Panc1 (cell line): ENCODE measurements around the gene PGA5. TPM values are rescaled to one million over a fixed set of nuclear protein-coding genes. Genes with fewer than 3 reads are reported as not detected.
"Not testable (repeated sequence)": the region's sequence is repeated elsewhere in the genome, so short reads cannot be mapped to it uniquely, and the experiment has no call there.

Source experiments
- ATAC-seq: fragments of 200-7000 bp; cut with Tn5 transposase; 2 replicates; pipeline ENCODE4 v1.9.1; 2020; ENCODE audit warnings: mild to moderate bottlenecking, moderate library complexity
- BruUV-seq: library from RNA; stranded (reverse); fragments of 400-500 nt; replicated peaks from 2 replicates; lab custom pipeline; 2021; lab: Mats Ljungman, UMichigan
- CTCF ChIA-PET: fragments of 300-600 bp; sonication (Branson Sonifier 250); formaldehyde crosslinking; loops from one replicate; lab custom pipeline; 2022; ENCODE audit warnings: antibody characterized with exemption; lab: Charles Lee
- POLR2A ChIA-PET: fragments of 300-600 bp; sonication (Branson Sonifier 250); formaldehyde crosslinking; loops from one replicate; lab custom pipeline; 2022; ENCODE audit warnings: antibody characterized with exemption; lab: Charles Lee
- DNase-seq: peaks from one replicate; pipeline ENCODE4 v3.0.0-alpha.2; 2010; ENCODE audit warnings: low read depth, low spot score
- H3K27ac ChIP-seq: 2 replicates; pipeline ENCODE4 v1.5.1; 2011; ENCODE audit warnings: mild to moderate bottlenecking, low read length, inconsistent platforms
- H3K27me3 ChIP-seq: fragments of 200-500 bp; sonication (Bioruptor generic); 2 replicates; pipeline ENCODE4 v1.6.0; 2014; ENCODE audit warnings: low read length, inconsistent platforms; ENCODE audit not compliant: control insufficient read depth, insufficient read depth
- H3K36me3 ChIP-seq: fragments of 200-500 bp; sonication (Bioruptor generic); 2 replicates; pipeline ENCODE4 v1.5.1; 2014; ENCODE audit warnings: inconsistent platforms, mild to moderate bottlenecking, low read length, moderate library complexity; ENCODE audit not compliant: control insufficient read depth, insufficient read depth
- H3K4me1 ChIP-seq: 2 replicates; pipeline ENCODE4 v1.5.1; 2011; ENCODE audit warnings: inconsistent platforms, mild to moderate bottlenecking, low read length, moderate library complexity; ENCODE audit not compliant: control insufficient read depth, insufficient read depth
- H3K4me3 ChIP-seq, 2 experiments: 2 replicates each; pipeline ENCODE4 v1.5.1; 2011 to 2012; ENCODE audit warnings: low read depth in 2 of 2, low read length in 2 of 2, mild to moderate bottlenecking in 2 of 2, inconsistent platforms in 1 of 2, moderate library complexity in 1 of 2
- H3K9me3 ChIP-seq: fragments of 200-500 bp; sonication (Bioruptor generic); 2 replicates; pipeline ENCODE4 v1.5.1; 2014; ENCODE audit warnings: low read depth, mild to moderate bottlenecking, inconsistent platforms, low read length, moderate library complexity; ENCODE audit not compliant: control insufficient read depth, insufficient read depth
- in situ Hi-C: cut with HindIII; loops from 2 replicates; pipeline ENCODE4 v1.10.0; 2016; ENCODE audit warnings: low sequenced_read_pairs, low pct_unique_long_range_greater_than_20kb
- intact Hi-C: fragments of 100-400 bp; cut with micrococcal nuclease; formaldehyde crosslinking; loops from one replicate; pipeline ENCODE4 v1.10.0; 2022; ENCODE audit not compliant: unreplicated experiment
- total RNA-seq: library from RNA; stranded (reverse); gene quantifications from one replicate; pipeline ENCODE4 v1.2.1, GENCODE V29; 2021; ENCODE audit not compliant: unreplicated experiment

The PGA5 gene
- total RNA-seq, 1 experiment from 2014 or later, result not detected

DNA sequence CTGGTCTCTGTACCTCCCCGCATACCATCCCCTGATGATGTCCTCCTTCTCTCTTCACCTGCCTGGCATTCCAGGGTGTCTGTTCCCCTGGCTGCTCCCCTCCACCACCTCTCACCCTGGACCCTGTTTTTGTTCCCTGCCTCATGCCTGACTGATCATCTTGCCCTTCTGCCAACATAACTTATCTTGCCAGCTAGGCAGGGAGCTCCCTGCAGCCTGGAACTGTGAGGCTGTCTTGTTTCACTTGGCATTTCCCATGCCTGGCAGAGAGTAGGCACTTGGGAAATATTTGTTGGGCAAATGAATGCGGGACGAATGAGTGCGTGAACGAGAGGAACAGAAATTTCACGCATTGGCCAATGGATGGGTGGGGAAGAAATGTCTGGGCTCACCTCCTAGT, 30.3 kb upstream of the PGA5 start:
- DNase-seq, in situ Hi-C loops, ATAC-seq, H3K4me3 ChIP-seq, H3K4me1 ChIP-seq, intact Hi-C loops, H3K27me3 ChIP-seq, BruUV-seq, H3K9me3 ChIP-seq, H3K36me3 ChIP-seq, H3K27ac ChIP-seq, POLR2A ChIA-PET, CTCF ChIA-PET: not testable (repeated sequence)

DNA sequence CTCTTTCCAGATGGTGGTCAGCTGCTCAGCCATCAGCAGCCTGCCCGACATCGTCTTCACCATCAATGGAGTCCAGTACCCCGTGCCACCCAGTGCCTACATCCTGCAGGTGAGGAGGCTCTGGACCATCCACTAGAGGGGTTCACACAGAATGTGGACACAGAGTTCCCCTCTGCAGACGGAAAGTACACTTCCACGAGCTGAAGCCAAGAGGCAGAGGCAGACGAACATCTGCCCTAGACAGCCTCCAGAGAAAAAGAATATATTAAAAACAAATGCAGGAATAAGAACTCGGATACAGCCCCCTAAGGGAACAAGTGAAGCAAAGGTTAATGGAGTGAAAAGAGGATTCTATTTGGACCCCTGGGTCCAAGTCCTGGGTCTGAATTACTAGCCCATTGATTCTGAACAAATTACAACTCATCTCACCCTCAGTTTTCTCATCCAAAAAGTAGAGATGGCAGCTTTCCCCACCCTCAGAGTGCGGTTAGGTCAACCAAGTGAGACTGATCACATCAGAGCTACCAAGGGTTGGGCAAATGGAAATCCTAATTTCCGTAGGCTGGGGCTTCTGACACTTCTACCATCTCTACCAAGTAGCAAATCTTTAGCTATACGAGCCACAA, 29.5 kb upstream of the PGA5 start:
- intact Hi-C loops, H3K4me3 ChIP-seq, DNase-seq, H3K27me3 ChIP-seq, POLR2A ChIA-PET, H3K36me3 ChIP-seq, H3K27ac ChIP-seq, BruUV-seq, H3K4me1 ChIP-seq, in situ Hi-C loops, H3K9me3 ChIP-seq, CTCF ChIA-PET, ATAC-seq: not testable (repeated sequence)

DNA sequence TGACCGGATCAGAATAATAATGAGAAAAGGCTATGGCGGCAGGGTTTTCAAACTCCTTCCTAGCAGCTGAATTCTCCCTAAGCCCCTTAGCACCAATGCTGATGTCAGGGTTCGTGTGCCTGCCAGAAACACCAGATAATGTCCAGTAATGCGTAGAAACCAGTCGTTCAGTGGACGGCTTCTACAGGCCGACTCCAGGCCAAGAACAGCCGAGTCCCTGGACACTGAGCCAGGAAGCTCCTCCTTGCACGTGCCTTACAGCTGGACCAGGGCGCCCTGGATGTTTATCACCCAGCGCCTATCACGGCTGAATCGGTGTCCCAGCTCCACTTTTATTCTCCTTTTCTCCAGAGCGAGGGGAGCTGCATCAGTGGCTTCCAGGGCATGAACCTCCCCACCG, 28.8 kb upstream of the PGA5 start:
- H3K27ac ChIP-seq, POLR2A ChIA-PET, H3K27me3 ChIP-seq, in situ Hi-C loops, H3K36me3 ChIP-seq, BruUV-seq, ATAC-seq, H3K4me3 ChIP-seq, DNase-seq, H3K4me1 ChIP-seq, CTCF ChIA-PET, intact Hi-C loops, H3K9me3 ChIP-seq: not testable (repeated sequence)

DNA sequence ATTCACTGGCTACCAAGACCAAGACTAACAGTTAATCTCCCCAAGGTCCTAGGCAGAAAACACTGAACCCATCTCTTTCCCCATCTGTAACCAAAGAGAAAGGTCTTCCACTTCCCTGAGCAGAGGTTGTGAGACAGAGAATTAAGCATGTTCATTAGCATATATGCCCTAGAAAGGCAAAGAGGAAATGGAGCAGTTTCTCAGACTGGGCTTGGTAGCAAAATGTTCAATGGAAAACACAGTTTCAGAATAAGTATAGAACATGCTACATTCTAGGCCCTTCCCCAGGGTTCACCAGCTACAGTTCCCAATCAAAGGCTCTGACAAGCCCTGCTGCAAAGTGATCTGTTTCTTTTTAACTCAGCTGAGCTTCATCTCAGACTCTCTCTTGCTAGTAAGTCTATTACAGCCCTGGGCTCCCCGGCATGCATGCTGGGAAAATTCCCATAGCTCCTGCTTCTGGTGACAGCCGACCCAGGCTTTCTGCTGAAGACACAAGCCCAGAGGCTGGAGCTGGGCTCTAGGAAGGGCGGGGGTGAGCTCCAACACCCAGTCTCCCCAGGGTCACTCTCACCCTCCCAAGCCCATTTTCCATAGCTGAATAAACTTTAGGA, 27.2 kb upstream of the PGA5 start:
- CTCF ChIA-PET, H3K27me3 ChIP-seq, BruUV-seq, H3K4me3 ChIP-seq, H3K4me1 ChIP-seq, H3K36me3 ChIP-seq, intact Hi-C loops, H3K9me3 ChIP-seq, DNase-seq, ATAC-seq, in situ Hi-C loops, H3K27ac ChIP-seq, POLR2A ChIA-PET: not testable (repeated sequence)

DNA sequence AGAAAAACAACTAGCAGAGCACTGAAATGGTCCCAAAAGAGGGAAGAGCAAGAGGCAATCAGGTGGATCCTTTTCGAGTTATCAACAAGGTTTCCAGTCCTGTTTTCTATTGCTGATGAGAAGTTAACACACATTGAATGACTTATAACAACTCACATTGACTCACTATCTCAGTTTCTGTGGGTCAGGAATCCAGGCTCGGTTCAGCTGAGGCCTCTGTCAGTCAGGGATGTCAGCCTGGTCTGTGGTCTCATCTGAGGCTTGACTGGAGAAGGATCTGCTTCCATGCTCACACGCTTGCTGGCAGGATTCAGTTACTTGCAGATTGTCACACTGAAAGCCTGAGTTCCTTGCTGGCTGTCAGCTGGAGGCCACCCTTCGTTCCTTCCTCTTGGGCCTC, 22.7 kb upstream of the PGA5 start:
- BruUV-seq, H3K4me1 ChIP-seq, DNase-seq, POLR2A ChIA-PET, H3K36me3 ChIP-seq, H3K4me3 ChIP-seq, CTCF ChIA-PET, H3K27me3 ChIP-seq, H3K27ac ChIP-seq, intact Hi-C loops, in situ Hi-C loops, ATAC-seq, H3K9me3 ChIP-seq: not testable (repeated sequence)

DNA sequence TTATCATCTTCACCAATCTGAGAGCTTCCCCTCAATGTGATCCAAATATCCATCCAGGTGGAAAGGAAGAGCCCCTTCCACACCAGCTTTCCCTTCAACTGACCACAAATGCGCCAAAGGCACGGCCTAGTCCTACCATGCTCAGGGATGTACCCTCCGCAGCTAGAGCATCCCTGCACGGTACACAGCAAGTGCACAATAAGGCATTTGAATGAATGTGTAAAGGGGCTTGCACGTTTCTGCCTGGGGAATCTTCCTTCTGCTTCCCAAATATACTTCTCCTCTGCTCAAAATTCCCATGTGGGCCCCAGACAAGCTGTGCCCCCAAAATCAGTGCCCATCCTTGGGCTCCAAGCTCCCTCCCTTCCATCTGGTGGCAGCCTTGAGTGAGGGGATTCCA, 22.0 kb upstream of the PGA5 start:
- H3K27ac ChIP-seq, POLR2A ChIA-PET, H3K4me3 ChIP-seq, H3K4me1 ChIP-seq, intact Hi-C loops, H3K27me3 ChIP-seq, DNase-seq, H3K36me3 ChIP-seq, ATAC-seq, H3K9me3 ChIP-seq, CTCF ChIA-PET, BruUV-seq, in situ Hi-C loops: not testable (repeated sequence)

DNA sequence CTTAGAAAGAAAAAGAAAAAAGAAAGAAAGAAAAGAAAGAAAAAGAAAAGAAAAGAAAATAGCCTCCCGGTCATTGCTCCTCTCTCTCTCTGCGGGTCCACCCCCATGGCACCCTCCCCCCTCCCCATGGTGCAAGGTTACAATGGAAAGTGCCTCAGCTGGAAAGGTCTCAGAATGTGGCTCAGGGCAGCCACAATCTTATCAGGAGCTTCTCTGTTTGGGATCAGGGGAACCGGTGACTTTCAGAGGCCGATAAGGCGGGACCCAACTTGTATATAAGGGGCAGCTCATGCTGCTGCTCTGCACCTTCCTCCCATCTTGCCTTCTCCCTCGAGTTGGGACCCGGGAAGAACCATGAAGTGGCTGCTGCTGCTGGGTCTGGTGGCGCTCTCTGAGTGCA, 18.9 kb upstream of the PGA5 start, which contains the start of gene PGA4:
Gene PGA4 (plus strand): TSS at position 301 of the 400 bp plus-strand sequence. CDS start 54 bp downstream, at position 355.
- H3K27ac ChIP-seq, in situ Hi-C loops, H3K27me3 ChIP-seq, H3K9me3 ChIP-seq, BruUV-seq, POLR2A ChIA-PET, CTCF ChIA-PET, ATAC-seq, intact Hi-C loops, DNase-seq, H3K4me3 ChIP-seq, H3K36me3 ChIP-seq, H3K4me1 ChIP-seq: not testable (repeated sequence)
